ENCODE measurements around the gene FUT1.
"Not testable (repeated sequence)": the region's sequence is repeated elsewhere in the genome, so short reads cannot be mapped to it uniquely, and the experiment has no call there.

Gene FUT1

GRCh38 chr19:48719263-48720171 lies 32.9 kb downstream of the FUT1 start, which contains the start of gene MAMSTR:
TSS of gene MAMSTR (minus strand) at chr19:48719725. CDS start at chr19:48719031, 694 bp downstream.
- FAIRE-seq (no peak), DNase-seq (ENCODE audit: insufficient read length, low spot score) (no peak)

GRCh38 chr19:48718711-48719231 lies 33.7 kb downstream of the FUT1 start:
- no peak for FAIRE-seq
- DNase-seq (ENCODE audit: insufficient read length, low spot score) = no peak

- not testable (repeated sequence) for DNase-seq (ENCODE audit: insufficient read length, low spot score); FAIRE-seq
Measured at GRCh38 chr19:48718106-48718505, 34.3 kb downstream of the FUT1 start.

- DNase-seq (ENCODE audit: insufficient read length, low spot score) = peak; percentile 61
- peak; percentile 69 for FAIRE-seq
Measured at GRCh38 chr19:48716562-48717291, 35.7 kb downstream of the FUT1 start.

GRCh38 chr19:48715681-48716171 lies 36.7 kb downstream of the FUT1 start:
- FAIRE-seq = no peak

GRCh38 chr19:48714759-48715675 lies 37.4 kb downstream of the FUT1 start:
- FAIRE-seq (no peak), DNase-seq (ENCODE audit: insufficient read length, low spot score) (no peak)

More at GRCh38 chr19:48715681-48716171, 36.7 kb downstream of the FUT1 start:
- no peak for DNase-seq (ENCODE audit: insufficient read length, low spot score)

- DNase-seq (ENCODE audit: insufficient read length, low spot score) (peak; percentile 99), FAIRE-seq (peak; percentile 98)
Measured at GRCh38 chr19:48713864-48714755, 38.3 kb downstream of the FUT1 start.

GRCh38 chr19:48713041-48713863 lies 39.2 kb downstream of the FUT1 start:
- DNase-seq (ENCODE audit: insufficient read length, low spot score) (peak; percentile 37), FAIRE-seq (no peak)

GRCh38 chr19:48711106-48711662 lies 41.3 kb downstream of the FUT1 start:
- DNase-seq (ENCODE audit: insufficient read length, low spot score) (no peak), FAIRE-seq (peak; percentile 9)

- FAIRE-seq (no peak), DNase-seq (ENCODE audit: insufficient read length, low spot score) (no peak)
Measured at GRCh38 chr19:48708471-48708870, 44.0 kb downstream of the FUT1 start.

- no peak for DNase-seq (ENCODE audit: insufficient read length, low spot score)
- no peak for FAIRE-seq
Measured at GRCh38 chr19:48705431-48705830, 47.0 kb downstream of the FUT1 start.

- DNase-seq (ENCODE audit: insufficient read length, low spot score) (no peak), FAIRE-seq (no peak)
Measured at GRCh38 chr19:48703316-48703715, 49.1 kb downstream of the FUT1 start.

- no peak for FAIRE-seq
- no peak for DNase-seq (ENCODE audit: insufficient read length, low spot score)
Measured at GRCh38 chr19:48702701-48703100, 49.7 kb downstream of the FUT1 start.

- FAIRE-seq = no peak
- no peak for DNase-seq (ENCODE audit: insufficient read length, low spot score)
Measured at GRCh38 chr19:48698046-48698445, 54.4 kb downstream of the FUT1 start.

Data from HTR-8/SVneo (cell line).